SIG-M5 treated with dmso at 0.1 percent for 504 hours (cell line): ENCODE data around the gene IGSF21.

Experiments
- DNase-seq: peaks from one replicate; lab custom pipeline; 2025; ENCODE audit not compliant: unreplicated experiment; lab: John Stamatoyannopoulos, UW

IGSF21 gene

DNA sequence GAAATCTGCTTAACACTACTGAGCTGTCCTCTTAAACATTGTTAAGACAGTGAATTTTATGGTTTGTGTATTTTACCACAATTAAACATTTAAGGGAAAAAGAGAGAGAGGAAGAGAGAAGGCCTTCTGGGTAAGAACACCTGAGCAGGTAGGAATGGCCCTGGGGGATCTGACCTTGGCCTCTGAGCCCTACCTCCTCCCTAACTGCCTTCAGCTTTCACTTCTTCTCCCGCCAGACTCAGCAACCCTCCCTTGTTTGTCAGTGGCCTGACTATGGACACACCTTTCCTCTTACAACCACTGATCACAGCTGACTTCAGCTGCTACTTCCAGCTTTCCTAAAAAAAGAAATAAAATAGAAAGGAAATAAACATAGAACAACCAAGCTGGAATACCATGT, 13.5 kb upstream of the IGSF21 start:
- DNase-seq = no peak

DNA sequence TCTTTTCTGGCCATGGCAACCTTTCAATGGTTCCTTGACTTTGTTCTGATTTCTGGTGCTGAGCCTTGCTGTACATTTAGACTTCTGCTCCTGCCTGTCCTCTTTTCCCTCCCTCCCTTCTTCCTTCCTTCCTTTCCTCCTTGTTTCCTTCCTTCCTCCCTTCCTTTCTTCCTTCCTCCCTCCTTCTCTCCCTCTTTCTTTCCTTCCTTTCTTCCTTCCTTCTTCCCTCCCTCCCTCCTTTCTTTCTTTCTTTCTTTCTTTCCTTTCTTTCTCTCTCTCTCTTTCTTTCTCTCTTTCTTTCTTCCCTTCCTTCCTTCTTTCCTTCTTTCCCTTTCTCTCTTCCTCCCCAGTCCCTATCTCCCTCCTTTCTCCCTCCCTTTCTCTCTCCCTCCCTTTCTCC, 10.4 kb upstream of the IGSF21 start:
- DNase-seq = no peak

DNA sequence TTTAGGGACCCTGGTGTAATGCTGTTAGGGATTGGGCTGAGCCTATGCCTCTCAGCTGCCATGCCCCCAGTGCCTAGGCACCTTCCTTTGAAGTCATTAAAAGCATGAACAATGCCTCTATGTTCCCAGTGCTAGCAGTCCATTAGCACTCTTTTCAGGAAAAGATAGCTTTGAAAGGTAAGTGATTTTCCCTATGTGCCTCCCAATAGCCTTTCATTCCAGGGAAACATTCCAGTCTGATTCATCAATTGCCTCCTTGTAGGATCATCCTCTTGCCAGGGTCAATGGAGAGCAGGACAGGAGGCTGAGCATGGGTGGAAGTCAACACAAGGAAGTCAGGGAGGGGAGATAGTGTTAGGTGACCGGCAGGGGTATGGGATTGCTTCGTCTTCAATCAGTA, 8.6 kb upstream of the IGSF21 start:
- no peak for DNase-seq

DNA sequence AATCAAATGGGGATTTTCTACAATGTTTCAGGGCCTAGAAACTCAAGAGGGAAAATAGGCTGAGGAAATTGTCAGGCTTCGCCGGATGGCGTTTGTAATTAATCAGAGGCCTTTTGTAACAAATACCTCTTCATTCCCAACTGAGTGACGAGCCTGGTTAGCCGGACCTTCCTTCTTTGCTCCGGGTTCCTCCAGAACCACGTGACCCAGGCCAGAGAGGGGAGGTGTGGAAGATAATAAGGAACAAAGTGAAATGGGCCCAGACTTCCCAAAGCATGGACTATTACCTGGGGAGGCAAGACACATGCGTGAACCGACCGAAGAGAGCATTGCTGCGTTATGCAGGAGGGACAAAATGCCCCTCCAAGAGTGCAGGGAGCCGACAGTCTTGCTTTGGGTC, 7.5 kb upstream of the IGSF21 start:
- DNase-seq = no peak

DNA sequence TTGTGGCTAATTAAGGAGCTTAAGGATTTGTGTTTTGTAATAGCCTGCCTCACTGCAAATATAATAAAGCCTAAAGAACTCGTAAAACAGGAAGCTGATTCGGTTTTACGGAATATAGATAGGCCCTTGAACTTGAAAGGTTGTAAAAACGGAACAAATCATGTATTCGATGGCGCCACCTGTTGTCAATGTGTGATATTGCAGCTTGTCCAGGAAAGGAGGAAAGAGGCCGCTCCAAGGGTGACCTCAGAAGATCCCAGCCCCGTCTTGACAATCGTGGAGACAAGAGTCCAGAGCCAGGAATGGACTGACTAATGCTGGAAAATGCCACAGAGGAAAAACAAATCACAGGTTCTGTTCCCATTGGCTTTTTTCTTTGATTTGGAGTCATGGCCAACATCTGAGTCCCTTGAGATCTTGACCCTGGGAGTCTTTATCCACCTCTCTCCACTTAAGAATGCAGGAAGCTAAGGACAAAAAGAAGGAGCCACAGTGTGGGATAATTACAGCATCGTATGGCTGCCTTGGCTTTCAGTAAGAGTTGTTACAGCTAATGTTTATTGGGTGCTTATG, 7.0 kb upstream of the IGSF21 start:
- peak; percentile 51 for DNase-seq

DNA sequence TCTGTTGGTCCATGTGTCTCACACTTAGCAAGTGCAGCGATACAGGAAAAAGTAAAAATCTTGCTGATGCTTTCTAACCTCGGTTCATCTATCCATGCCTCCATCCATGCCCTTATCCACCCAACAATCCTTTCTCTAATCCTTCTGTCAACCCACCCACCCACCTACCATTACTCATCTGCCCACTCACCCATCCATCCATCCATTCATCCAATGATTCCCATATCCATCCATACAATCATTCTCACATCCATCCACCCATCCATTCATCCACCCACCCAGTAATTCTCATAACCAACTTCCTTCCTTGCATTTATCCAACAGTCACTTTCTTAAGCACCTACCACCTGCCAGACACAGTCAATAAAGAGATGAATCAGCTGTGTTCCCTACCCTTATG, 6.1 kb upstream of the IGSF21 start:
- no peak for DNase-seq

DNA sequence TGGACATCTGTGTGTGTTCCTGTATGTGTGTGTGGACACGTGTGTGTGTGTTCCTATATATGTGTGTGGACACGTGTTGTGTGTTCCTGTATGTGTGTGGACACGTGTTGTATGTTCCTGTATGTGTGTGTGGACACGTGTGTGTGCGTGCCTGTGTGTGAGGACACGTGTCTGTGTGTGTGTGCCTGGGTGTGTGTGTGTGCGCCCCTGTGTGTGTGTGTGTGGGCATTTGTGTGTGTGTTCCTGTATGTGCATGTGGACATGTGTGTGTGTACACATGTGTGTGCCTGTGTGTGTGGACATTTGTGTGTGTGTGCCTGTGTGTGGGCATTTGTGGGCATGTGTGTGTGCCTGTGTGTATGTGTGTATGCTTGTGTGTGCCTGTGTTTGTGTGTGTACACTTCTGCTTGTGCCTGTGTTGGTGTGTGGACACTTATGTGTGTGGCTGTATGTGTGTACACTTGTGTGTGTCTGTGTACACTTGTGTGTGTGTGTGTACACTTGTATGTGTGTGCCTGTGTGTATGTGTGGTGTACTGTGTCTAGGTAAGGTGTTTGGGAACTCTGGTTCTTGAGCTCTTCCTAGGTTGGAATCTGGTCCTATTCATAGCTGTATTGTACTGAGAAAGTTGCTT, 3.7 kb upstream of the IGSF21 start:
- no peak for DNase-seq

DNA sequence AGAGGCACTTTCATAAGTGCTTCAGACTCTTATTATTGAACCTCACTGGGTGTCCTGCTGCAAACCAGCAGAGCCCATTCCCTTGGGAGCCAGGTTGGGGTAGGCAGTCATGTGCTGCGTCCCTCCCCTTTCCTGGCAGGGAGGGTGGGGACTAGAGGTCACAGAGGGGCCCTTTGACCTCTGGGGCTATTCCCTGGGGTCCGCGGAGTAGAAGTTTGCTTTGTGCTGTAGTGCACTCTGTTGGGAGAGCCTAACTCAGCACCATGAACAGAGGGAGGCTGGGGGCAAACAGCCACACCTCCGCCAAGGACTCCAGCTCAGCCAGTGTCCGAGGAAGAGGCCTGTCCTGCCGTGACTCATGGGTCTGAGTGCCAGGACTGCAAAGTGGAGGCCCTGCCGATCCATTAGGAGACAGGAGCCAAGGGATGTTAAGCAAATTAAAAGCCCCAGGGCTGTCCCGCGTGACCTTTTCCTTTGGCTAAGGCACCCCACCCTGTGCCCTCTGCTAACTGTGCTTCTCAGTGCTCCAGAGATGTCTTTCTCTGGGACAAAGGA, 3.0 kb upstream of the IGSF21 start:
- DNase-seq = no peak

DNA sequence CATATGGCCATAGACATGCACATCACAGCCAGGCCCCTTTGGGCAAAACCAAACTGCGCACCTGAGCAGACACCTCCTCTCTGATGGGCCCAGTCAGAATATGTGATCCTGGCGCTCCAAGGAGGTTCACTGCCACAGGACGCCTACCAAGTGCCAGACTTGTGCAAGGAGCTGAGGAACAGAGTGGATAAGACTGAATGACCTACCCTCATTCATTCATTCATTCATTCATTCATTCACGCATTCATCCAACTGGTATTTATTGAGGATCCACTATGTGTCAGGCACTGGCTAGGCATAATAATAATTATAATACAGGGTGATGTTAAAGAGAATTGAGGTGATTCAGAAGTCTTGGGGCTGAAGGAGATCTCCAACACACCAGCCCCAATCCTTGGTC, 2.4 kb upstream of the IGSF21 start:
- DNase-seq = no peak

DNA sequence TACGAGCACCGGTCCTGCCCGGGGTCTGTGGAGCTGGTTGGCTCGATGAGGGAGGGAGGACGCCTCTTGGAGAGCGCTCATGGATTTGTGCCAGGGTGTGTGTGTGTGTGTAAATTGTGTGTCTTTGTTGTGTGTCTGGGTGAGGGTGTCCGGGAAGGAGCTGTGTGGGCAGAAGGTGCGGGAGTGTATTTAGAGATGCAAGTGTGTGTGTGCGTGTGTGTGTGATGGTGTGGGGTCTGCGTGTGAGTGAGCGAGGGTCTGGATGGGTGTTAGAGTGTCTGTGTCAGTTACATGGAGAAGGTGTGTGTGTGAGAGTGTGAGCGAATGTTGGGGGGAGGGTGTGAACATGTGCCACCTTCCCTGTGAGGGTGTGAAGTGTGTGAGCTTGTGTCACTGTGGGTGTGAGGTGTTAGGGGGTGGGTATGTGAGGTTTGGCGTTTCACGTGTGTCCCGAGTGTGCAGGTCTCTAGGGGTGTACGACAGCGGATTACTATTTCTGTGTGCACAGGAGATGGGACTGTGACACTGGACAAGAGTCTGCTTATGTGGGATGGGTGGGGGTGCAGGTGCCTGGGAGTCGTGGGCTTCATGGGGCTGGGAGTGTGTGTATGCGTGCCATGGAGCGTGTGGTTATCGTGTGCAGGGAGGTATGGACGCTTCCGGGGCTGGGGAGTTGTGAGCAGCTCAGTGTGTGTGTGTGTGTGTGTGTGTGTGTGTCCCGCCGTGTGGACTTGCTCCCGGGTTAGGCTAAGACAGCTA, 880 bp downstream of the IGSF21 start:
- no peak for DNase-seq

DNA sequence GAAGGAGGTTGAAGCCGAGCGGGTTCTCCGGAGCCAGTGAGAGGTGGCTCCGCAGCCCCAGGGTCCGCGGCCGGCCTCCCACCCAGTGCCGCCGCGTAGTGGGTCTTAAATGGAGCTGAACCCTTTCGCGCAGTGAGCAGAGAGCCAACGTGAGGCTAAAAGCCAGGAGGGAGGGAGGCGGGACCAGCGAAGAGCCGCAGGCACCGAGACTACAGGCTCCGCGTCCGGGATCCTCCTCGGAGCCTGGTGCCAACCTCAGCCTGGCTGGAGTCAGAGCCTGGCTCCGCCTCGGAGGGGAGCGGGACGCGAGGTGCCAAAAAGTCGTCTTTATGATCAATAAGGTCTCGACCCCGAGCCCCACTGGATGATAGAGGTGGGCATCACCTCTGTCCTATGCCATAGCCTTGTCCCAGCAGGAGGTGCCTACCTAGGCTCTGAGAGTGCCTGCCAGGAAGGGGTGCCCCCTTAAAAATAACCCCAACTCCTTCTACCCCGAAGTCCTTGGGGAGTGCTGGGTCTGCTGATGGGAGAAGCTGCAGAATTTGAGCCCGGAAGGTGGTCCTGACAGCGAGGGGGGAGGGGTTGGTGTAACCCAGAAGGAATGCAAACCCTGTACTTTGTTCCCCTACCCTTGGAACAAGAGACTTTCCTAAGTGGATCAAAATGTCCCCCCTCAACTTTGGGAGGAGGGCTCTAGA, 1.6 kb downstream of the IGSF21 start:
- DNase-seq = no peak

DNA sequence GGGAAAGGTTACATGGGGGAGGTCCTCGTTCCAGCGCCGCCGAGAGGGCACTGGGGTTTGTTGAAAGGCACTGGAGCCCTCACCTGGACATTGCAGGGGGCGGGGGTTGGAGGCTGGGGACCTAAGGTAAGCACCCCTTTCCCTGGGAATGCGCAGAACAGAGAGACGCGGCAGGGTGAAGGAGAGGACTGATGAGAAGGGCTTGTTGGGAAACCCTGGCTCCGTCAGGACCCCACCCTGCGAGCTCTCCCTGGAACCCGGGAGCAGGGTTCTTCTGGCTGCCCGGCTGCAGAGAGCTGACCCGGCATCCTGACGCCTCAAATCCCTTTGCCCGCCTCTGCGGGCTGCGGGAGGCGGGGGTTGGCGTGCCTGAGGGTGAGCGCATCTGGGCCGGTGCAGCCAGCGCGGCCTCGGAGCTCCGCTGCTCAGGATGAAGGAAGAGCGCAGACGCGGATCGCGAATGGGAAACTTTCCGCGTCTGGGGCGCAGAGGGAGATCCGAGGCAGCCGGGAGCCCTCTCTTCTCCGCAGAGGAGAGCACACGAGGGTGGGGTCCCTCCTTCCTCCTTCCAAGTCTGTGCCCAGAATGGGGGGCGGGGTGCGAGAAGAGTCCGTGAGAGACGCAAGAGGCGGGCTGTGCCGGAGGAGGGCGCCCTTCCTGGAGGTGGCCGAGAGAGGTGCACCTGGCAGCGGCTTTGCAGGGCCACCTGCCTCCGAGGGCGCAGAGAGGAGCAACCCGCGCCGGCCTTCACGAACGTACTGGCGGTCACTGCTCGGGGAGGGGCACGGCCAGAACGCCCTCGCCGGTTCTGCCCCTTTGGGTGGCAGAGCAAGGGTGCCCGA, 2.4 kb downstream of the IGSF21 start:
- no peak for DNase-seq

DNA sequence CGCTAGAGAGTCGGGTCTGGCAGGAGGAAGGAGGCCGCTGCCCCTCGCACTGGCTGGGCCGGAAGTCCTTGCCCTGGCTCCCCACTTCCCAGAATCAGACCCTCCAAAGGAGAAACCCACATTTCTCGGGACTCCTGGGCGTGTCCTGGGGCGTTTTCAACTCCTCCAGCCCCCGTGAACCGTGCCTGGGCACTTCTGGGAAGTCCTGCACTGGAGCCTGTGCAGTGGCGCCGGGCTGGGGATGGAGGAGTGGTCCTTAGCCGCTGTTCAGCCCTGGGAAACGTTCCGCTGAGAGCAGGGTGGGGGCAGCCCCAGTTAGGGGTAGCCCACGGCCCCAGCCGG, 3.0 kb downstream of the IGSF21 start:
- no peak for DNase-seq

DNA sequence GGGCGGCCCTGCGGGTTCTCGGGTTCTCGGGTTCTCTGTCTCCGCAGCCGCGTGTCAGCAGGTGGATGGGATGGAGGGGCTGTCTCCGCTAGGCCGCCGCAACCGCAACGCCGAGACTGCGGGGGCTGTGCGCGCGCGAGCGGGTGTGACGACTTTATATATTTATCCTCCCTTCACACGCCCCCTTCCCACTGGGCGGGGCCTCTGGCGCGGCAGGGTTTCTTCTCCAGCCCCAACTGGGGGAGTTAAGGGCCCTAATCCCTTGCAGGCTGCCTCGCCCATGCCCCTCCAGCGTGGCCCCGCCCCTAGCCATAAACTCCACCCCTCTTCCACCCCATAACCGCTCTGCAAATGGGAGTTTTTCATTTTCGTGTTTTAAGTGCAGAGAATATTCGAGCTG, 3.4 kb downstream of the IGSF21 start:
- no peak for DNase-seq

DNA sequence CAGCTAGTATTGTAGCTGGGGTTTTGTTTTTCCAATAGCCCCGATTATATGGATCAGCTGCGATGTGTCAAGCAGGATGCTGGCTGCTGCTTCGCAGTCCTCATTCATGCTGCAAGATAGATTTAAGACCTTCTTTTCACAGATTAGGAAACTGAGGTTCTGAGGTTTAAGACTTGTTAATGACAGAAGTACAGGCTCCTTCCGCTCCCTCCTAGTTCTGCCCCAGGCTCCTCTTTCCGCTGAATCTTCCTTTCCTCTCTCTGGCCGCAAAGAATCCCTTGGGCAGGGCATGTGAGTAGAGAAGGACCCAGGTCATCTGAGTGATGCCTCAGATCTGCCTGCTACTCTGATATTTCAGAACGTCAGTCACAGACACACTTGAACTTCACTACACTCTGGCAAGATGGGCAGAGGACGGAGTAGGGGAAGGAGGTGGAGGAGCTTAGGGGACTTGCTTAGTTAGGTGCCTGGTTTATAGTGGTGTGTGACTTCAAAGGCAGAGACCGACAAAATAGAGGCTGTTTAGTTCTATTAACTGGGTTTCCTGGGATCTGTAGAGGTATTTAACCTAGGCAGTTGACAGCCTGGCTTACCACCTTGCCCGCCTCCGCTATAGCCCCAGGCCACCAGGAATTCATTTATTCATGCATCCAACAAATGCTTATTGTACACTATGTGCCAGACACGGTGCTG, 4.2 kb downstream of the IGSF21 start:
- DNase-seq = no peak

DNA sequence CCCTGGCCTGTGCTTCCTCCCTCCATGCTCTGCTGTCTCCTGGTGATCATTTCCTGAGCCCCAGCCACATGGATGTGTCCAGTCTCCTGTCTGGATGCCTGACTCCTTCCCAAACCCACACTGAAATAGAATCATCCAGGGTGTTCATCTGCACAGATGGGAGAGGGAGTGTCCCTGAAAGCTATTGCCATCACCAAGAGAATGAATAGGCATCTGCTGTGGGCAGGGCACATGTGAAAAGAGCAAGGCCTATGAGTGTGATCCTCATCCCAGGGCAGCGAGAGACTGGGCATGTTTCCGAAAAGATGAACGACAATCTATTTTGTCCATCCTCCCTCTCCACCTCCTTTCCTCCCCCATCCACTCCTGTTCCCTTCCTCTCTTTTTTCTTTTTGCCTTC, 5.0 kb downstream of the IGSF21 start:
- DNase-seq = no peak

DNA sequence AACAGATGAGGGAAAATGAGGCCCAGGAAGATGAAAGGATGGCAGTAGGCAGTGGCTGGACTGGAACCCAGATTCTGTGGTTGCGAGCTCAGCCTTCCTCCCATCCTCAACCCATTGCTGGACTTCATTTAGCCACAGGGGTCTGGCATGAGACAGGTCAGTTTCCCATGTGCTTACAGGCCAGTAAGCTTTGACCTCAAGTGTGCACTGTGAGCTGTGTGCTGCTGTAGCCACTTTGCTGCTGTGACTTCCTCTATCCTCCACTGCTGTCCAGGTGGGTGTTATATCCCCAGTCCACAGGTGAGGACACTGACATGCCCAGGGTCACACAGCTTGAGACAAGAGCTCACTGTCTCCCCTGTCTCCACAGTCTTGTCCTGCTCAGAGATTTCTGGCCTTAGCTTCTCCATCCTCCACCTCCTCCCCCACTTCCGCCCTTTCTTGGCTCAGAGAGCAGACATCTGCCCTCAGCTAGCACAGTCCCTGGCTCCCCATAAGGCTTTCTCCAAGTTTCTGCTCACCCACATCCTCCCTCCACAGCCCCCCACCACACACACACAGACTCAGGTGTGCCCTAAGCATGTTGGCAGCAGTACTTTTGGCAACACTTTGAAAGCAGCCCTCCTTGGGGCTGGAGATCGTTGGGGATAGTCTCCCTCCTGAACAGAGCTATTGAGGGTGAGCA, 7.3 kb downstream of the IGSF21 start:
- no peak for DNase-seq

DNA sequence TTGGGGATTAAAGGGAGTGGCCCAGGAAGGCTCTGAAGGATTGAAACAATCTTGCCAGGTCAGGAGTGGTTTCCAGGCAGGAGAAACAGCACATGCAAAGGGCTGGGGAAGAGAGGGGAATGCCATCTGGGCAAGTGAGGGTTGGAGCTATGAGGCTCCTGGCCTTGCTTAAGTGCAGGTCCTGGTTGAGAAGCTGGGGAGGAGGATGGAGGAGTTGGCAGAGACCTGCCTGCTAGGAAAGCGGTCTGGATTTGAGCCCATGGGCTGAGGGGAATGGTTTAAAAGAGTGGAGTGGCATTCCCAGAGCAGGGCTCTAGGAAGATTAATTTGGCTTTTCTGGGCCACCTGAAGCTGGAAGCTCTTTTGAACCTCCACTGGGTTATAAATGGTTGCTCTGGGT, 9.2 kb downstream of the IGSF21 start:
- DNase-seq = no peak

DNA sequence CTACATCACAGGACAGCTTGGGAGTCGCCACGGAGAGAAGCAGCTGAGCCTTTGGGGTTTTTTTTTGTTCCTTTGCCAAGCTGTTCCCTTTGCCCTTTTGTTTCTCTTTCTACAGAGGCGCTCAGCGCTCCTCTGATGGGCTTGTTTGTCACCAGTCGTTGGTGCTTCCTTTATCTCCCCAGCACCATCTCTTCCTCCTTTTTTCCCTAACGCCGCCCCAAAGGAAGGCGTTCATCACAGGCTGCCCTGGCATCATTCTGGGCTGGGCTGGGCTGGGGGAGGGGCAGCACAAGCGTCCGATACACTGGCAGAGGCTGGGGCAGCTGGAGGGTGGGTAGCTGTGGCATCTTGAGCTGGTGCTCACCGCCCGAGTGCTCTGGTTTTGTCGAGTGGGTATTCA, 10.5 kb downstream of the IGSF21 start:
- DNase-seq = no peak

DNA sequence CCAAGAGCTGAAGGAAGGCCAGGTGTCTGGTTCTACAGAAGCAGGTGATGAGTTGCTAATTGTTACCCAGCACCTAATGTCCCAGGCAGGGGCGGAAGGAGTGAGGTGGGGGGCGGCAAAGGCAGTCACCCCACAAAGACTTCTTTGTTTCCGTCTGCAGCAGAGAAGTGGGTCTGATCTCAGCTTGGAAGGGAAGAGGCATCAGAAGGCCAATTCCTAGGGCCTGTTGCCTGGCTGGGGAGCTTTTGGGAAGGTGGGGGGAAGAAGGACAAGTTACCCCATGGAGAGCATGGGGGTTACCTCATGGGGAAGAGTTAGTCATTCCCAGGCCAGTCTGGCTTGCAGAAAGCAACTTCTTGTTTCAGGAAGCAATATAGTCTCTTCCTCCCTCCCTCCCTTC, 10.9 kb downstream of the IGSF21 start:
- no peak for DNase-seq
